Osteoblast (primary cell): ENCODE data around the gene ZNF503. TPM values are rescaled to one million over a fixed set of nuclear protein-coding genes. Genes with fewer than 3 reads are reported as not detected.

Experiments used
- DNase-seq: peaks from one replicate; pipeline ENCODE4 v3.0.0; 2011; ENCODE audit warnings: low spot score, mixed read lengths; ENCODE audit not compliant: insufficient read length; ENCODE audit errors: missing footprints
- H2AFZ ChIP-seq: 2 replicates; pipeline ENCODE4 v1.6.0; 2011; ENCODE audit warnings: mild to moderate bottlenecking, low read length
- H3K27ac ChIP-seq: 2 replicates; pipeline ENCODE4 v1.5.1; 2011; ENCODE audit warnings: mild to moderate bottlenecking, low read depth, low read length, moderate library complexity
- H3K27me3 ChIP-seq: 2 replicates; pipeline ENCODE4 v1.6.0; 2012; ENCODE audit warnings: mild to moderate bottlenecking, control low read depth, inconsistent platforms, low read length, moderate library complexity; ENCODE audit not compliant: insufficient read depth
- H3K36me3 ChIP-seq: 2 replicates; pipeline ENCODE4 v1.5.1; 2011; ENCODE audit warnings: mild to moderate bottlenecking, low read length, control low read depth, moderate library complexity; ENCODE audit not compliant: insufficient read depth
- H3K4me1 ChIP-seq: 2 replicates; pipeline ENCODE4 v1.5.1; 2011; ENCODE audit warnings: mild to moderate bottlenecking, low read length, control low read depth, moderate library complexity; ENCODE audit not compliant: insufficient read depth
- H3K4me2 ChIP-seq: 2 replicates; pipeline ENCODE4 v1.6.0; 2011; ENCODE audit warnings: mild to moderate bottlenecking, low read length; ENCODE audit not compliant: insufficient read depth
- H3K4me3 ChIP-seq: fragments of 200-600 bp; sonication (generic); 3 replicates; pipeline ENCODE4 v1.5.1; 2012; ENCODE audit warnings: mild to moderate bottlenecking, low read length, inconsistent platforms; ENCODE audit not compliant: insufficient read depth
- H3K79me2 ChIP-seq: 2 replicates; pipeline ENCODE4 v1.6.0; 2012; ENCODE audit warnings: mild to moderate bottlenecking, low read length, control low read depth, inconsistent platforms; ENCODE audit not compliant: insufficient read depth
- H3K9me3 ChIP-seq: 2 replicates; pipeline ENCODE4 v1.5.1; 2011; ENCODE audit warnings: low read depth, low read length, control low read depth
- H4K20me1 ChIP-seq: 2 replicates; pipeline ENCODE4 v1.6.0; 2012; ENCODE audit warnings: mild to moderate bottlenecking, low read length, control low read depth; ENCODE audit not compliant: insufficient read depth
- CTCF ChIP-seq: IDR thresholded peaks from 2 replicates; pipeline ENCODE4 v1.5.1; 2011; ENCODE audit warnings: mild to moderate bottlenecking, low read depth, low read length, moderate library complexity; ENCODE audit errors: extremely low read depth
- total RNA-seq: library from RNA; depleted of rRNA; stranded (reverse); fragments of >200 nt; gene quantifications from 2 replicates; pipeline ENCODE4 v1.2.3, GENCODE V29; 2012

Gene ZNF503
- total RNA-seq, 1 donor, result 18.5 TPM

- no peak for TF ChIP-seq CTCF
- Histone ChIP-seq H4K20me1 (no peaks in the 10 kb centered on the region), H2AFZ (no peak overlapping the region), H3K27ac (no peak overlapping the region), H3K36me3 (no peaks in the 10 kb centered on the region), H3K27me3 (peaks cover 4% of the 10 kb centered on the region), H3K4me1 (peaks cover 5% of the 10 kb centered on the region), H3K4me3 (no peak overlapping the region), H3K9me3 (peaks cover 4% of the 10 kb centered on the region), H3K4me2 (no peak overlapping the region), H3K79me2 (no peaks in the 10 kb centered on the region)
- DNase-seq, result no peak
Observed at GRCh38 chr10:75449382-75450074, 48.0 kb upstream of the ZNF503 start.

GRCh38 chr10:75448166-75448565 is 46.6 kb upstream of the ZNF503 start:
- Histone ChIP-seq H3K27me3 (peaks cover 4% of the 10 kb centered on the region), H3K4me2 (no peak overlapping the region), H4K20me1 (no peaks in the 10 kb centered on the region), H3K4me1 (peaks cover 5% of the 10 kb centered on the region), H2AFZ (no peak overlapping the region), H3K9me3 (peaks cover 7% of the 10 kb centered on the region), H3K79me2 (no peaks in the 10 kb centered on the region), H3K27ac (no peak overlapping the region), H3K4me3 (no peak overlapping the region), H3K36me3 (no peaks in the 10 kb centered on the region)
- no peak for TF ChIP-seq CTCF
- DNase-seq, result no peak

GRCh38 chr10:75446508-75446907 is 44.9 kb upstream of the ZNF503 start:
- H3K27ac ChIP-seq, result no peak overlapping the region
- H3K36me3 ChIP-seq, result no peaks in the 10 kb centered on the region
- peaks cover under 1% of the 10 kb centered on the region for H3K27me3 ChIP-seq
- no peak overlapping the region for H3K4me2 ChIP-seq
- DNase-seq, result no peak
- peaks cover 7% of the 10 kb centered on the region for H3K9me3 ChIP-seq
- H4K20me1 ChIP-seq, result no peaks in the 10 kb centered on the region
- no peak for TF ChIP-seq CTCF
- H3K4me3 ChIP-seq, result no peak overlapping the region
- no peak overlapping the region for H2AFZ ChIP-seq
- no peaks in the 10 kb centered on the region for H3K4me1 ChIP-seq
- H3K79me2 ChIP-seq, result no peaks in the 10 kb centered on the region

- H3K36me3 ChIP-seq, result no peaks in the 10 kb centered on the region
- H3K4me3 ChIP-seq, result no peak overlapping the region
- no peak for TF ChIP-seq CTCF
- H3K27ac ChIP-seq, result no peak overlapping the region
- DNase-seq, result no peak
- no peaks in the 10 kb centered on the region for H3K79me2 ChIP-seq
- H2AFZ ChIP-seq, result no peak overlapping the region
- H3K9me3 ChIP-seq, result peaks cover 7% of the 10 kb centered on the region
- H3K27me3 ChIP-seq, result no peaks in the 10 kb centered on the region
- no peaks in the 10 kb centered on the region for H4K20me1 ChIP-seq
- H3K4me1 ChIP-seq, result no peaks in the 10 kb centered on the region
- no peak overlapping the region for H3K4me2 ChIP-seq
Observed at GRCh38 chr10:75444781-75445386, 43.3 kb upstream of the ZNF503 start.
